Smooth muscle cell (in vitro differentiated cells): ENCODE results near the gene HNRNPA1. TPM values are rescaled to one million over a fixed set of nuclear protein-coding genes. Genes with fewer than 3 reads are reported as not detected.
A peak's percentile ranks its signal among the peaks of the same experiment; 100 is the strongest.

Experiments
- DNase-seq: peaks from one replicate; lab custom pipeline; 2025; ENCODE audit not compliant: unreplicated experiment; lab: John Stamatoyannopoulos, UW
- H2AFZ ChIP-seq: fragments of 200-600 bp; sonication (generic); 2 replicates; pipeline ENCODE4 v1.6.0; 2016; ENCODE audit warnings: antibody characterized with exemption, low read depth, mild to moderate bottlenecking
- H3F3A ChIP-seq: fragments of 200-600 bp; sonication (generic); 2 replicates; pipeline ENCODE4 v1.6.0; 2017; ENCODE audit warnings: antibody characterized with exemption, low read depth
- H3K27ac ChIP-seq: fragments of 200-600 bp; sonication (generic); 2 replicates; pipeline ENCODE4 v1.5.1; 2016; ENCODE audit warnings: low read depth, mild to moderate bottlenecking
- H3K27me3 ChIP-seq: fragments of 200-600 bp; sonication (generic); 2 replicates; pipeline ENCODE4 v1.6.1; 2016; ENCODE audit warnings: low read depth, mild to moderate bottlenecking
- H3K36me3 ChIP-seq: fragments of 200-600 bp; sonication (generic); 2 replicates; pipeline ENCODE4 v1.5.1; 2016; ENCODE audit warnings: low read depth
- H3K4me1 ChIP-seq: fragments of 200-600 bp; sonication (generic); 2 replicates; pipeline ENCODE4 v1.5.1; 2016; ENCODE audit warnings: low read depth
- H3K4me2 ChIP-seq: fragments of 200-600 bp; sonication (generic); 2 replicates; pipeline ENCODE4 v1.6.0; 2016; ENCODE audit warnings: mild to moderate bottlenecking
- H3K4me3 ChIP-seq: fragments of 200-600 bp; sonication (generic); 2 replicates; pipeline ENCODE4 v1.5.1; 2016; ENCODE audit warnings: mild to moderate bottlenecking
- H3K79me2 ChIP-seq: fragments of 200-600 bp; sonication (generic); 2 replicates; pipeline ENCODE4 v1.6.0; 2016; ENCODE audit warnings: low read depth, mild to moderate bottlenecking
- H3K9ac ChIP-seq: fragments of 200-600 bp; sonication (generic); 2 replicates; pipeline ENCODE4 v1.6.0; 2016; ENCODE audit warnings: low read depth
- H3K9me3 ChIP-seq: fragments of 200-600 bp; sonication (generic); replicated peaks from 2 replicates; pipeline ENCODE4 v1.5.1; 2016; ENCODE audit warnings: low read depth
- H4K20me1 ChIP-seq: fragments of 200-600 bp; sonication (generic); 2 replicates; pipeline ENCODE4 v1.6.0; 2016; ENCODE audit warnings: low read depth
- CTCF ChIP-seq: fragments of 200-600 bp; sonication (generic); IDR thresholded peaks from 2 replicates; pipeline ENCODE4 v1.5.1; 2017; ENCODE audit warnings: borderline replicate concordance, mild to moderate bottlenecking, antibody characterized with exemption; ENCODE audit not compliant: insufficient read depth, poor library complexity, severe bottlenecking
- WGBS: methylation state at CpG from one replicate; pipeline ENCODE4 v1.1.7; 2016; ENCODE audit warnings: low lambda C conversion rate; 5-methylcytosine and 5-hydroxymethylcytosine counted together
- polyA plus RNA-seq: library from polyadenylated mRNA; unstranded; fragments of >200 nt; fragmentation: Nextera tagmentation; extraction: Ambion mirVana; gene quantifications from 2 replicates; pipeline ENCODE4 v1.2.1, GENCODE V29; 2016
- total RNA-seq: library from RNA; depleted of rRNA; stranded (reverse); fragments of >200 nt; gene quantifications from 2 replicates; pipeline ENCODE4 v1.2.3, GENCODE V29; 2014

The HNRNPA1 gene
- total and polyA plus RNA-seq, 2 experiments from 2014 or later: 378 to 440 TPM

- Histone ChIP-seq H3K4me1 (peaks cover 23% of the 10 kb centered on the region), H3K79me2 (peaks cover 30% of the 10 kb centered on the region), H3K9me3 (no peaks in the 10 kb centered on the region), H3K36me3 (peaks cover 21% of the 10 kb centered on the region), H3K4me3 (no peak overlapping the region), H4K20me1 (peaks cover 74% of the 10 kb centered on the region), H3K9ac (no peak overlapping the region), H3K27me3 (no peaks in the 10 kb centered on the region), H3K27ac (peak overlapping the region; percentile 40), H3K4me2 (peak overlapping the region; percentile 40), H2AFZ (no peak overlapping the region), H3F3A (peaks cover 63% of the 10 kb centered on the region)
- 68% methylated on average over 12 of the region's 12 CpGs for WGBS
- no peak for DNase-seq
- no peak for TF ChIP-seq CTCF
These were observed 5.8 kb downstream of the HNRNPA1 start for GRCh38 chr12:54286042-54287030.

DNA sequence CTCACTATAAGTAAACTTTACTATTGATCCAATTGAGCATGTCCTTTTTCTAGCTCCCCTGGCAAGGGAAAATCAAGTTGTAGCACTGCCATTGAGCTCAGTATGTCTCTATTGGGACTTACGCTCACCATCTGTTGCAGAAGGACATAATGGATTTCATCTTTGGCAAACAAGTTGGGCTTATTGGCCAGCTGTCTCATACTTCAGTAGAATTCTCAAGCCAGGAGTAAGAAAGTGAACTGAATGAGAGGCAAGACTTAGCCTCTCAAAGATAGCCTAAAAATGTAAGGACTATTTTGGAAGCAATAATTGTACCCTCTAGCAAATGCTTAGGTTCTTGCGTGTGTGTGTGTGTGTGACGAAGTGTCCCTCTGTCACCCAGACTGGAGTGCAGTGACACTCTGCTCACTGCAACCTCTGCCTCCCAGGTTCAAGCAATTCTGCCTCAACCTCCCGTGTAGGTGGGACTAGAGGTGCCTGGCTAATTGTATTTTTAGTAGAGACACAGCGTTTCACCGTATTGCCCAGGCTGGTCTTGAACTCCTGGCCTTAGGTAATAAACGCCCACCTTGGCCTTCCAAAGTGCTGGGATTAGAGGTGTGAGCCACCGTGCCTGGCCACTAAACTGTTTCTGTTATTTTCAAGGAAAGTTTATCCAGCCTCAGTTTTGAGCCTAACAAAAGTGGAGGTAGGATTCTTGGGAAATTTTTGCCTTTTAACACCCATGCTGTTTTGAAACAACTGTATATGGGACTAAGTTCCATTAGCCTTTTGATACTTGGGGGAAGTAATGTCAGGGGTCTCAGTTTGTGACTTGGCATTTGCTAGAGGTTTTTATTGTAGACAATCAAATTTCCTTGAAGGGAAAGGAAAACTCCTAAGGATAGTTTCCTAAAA lies 7.0 kb downstream of the HNRNPA1 start:
- no peak overlapping the region for H3K4me2 ChIP-seq
- no peaks in the 10 kb centered on the region for H3K27me3 ChIP-seq
- peak overlapping the region; percentile 40 for H3K27ac ChIP-seq
- H3K79me2 ChIP-seq: peaks cover 19% of the 10 kb centered on the region
- H4K20me1 ChIP-seq: peaks cover 62% of the 10 kb centered on the region
- no peaks in the 10 kb centered on the region for H3K9me3 ChIP-seq
- no peak overlapping the region for H2AFZ ChIP-seq
- H3K4me1 ChIP-seq: peaks cover 19% of the 10 kb centered on the region
- peaks cover 17% of the 10 kb centered on the region for H3K36me3 ChIP-seq
- WGBS: 80% methylated on average over 8 of the region's 8 CpGs
- peaks cover 60% of the 10 kb centered on the region for H3F3A ChIP-seq
- DNase-seq: no peak
- no peak overlapping the region for H3K4me3 ChIP-seq
- no peak overlapping the region for H3K9ac ChIP-seq
- no peak for TF ChIP-seq CTCF

DNA sequence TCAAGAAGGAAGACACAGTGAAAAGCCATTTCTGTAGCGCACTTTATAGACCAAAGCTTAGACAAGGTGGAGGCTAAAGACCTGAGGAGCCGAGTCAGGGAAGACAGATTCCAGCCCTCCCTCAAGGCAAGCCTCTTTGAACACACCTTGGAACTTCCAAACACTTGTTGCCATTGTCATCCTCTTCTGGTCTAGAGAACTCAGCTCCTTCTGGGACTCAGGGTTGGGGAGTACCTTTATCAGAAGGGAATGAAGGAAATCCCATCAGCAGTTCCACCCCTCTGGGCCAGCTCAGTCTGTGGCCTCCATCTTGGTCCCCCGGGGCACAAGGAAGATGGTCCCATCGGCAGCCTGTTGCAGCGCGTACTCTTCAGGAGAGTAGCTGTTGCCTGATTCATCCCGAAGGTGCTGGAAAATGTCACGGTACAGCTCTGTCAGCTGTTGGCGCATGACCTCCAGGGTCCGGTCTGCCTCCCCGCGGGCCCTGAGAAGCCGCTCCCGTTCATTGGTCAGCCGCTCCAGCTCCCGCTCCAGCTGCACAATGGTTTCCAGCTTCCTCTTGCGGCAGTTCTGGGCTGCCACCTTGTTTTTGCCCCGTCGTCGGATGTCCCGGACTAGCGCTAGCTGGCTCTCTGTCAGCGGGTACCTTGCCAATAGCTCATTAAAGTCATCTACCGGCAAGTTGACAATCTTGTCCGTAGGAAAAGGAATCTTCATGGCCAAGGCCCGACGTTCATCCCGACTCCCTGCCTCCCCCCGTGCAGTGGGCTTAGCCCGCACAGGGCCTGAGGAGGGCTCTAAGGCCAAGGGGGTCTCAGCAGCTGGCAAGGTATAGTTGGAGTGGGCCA lies 11.8 kb downstream of the HNRNPA1 start:
- WGBS: 95% methylated on average over 30 of the region's 30 CpGs

More for the DNA sequence above, 11.8 kb downstream of the HNRNPA1 start:
- Histone ChIP-seq H3K27ac (no peak overlapping the region), H3K9me3 (no peaks in the 10 kb centered on the region), H2AFZ (no peak overlapping the region), H3K9ac (no peak overlapping the region), H3K79me2 (no peaks in the 10 kb centered on the region), H3K4me1 (no peaks in the 10 kb centered on the region), H3F3A (peaks cover 21% of the 10 kb centered on the region), H3K4me3 (no peak overlapping the region), H3K36me3 (no peaks in the 10 kb centered on the region), H3K4me2 (no peak overlapping the region), H4K20me1 (peaks cover 14% of the 10 kb centered on the region), H3K27me3 (no peaks in the 10 kb centered on the region)
- no peak for DNase-seq
- TF ChIP-seq CTCF: no peak
